ENCODE results near the gene KDSR. TPM values are rescaled to one million over a fixed set of nuclear protein-coding genes. Genes with fewer than 3 reads are reported as not detected.

KDSR gene
- total RNA-seq, 1 donor from 2014 or later, result 38.7 TPM

DNA sequence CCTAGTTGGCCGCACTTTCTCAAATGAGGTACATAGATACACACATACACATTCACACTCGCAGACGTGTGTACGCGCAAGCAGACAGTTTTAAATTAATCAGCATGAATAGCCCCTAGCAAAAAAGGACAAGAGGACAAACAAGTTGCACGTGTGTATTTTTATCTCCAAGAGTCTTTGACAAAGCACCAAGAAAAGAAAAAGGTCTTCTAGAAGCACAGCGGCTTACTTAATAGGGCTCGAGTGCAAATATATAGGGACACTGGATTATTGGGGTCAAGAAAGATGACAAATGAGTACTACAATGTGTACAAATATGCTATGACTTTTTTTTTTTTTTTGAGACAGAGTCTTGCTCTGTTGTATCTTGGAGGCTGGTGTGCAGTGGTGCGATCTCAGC is 45.7 kb downstream of the KDSR start:
- no peak for DNase-seq (ENCODE audit: low spot score, unreplicated experiment)
- Mint-ChIP-seq H3K36me3 (ENCODE audit: insufficient read depth) (no peaks in the 10 kb centered on the region), H3K4me3 (ENCODE audit: low read depth) (peak overlapping the region; percentile 83), H3K4me1 (ENCODE audit: low read depth) (peaks cover 18% of the 10 kb centered on the region), H3K27me3 (peaks cover 26% of the 10 kb centered on the region), H3K9me3 (ENCODE audit: low read depth) (no peaks in the 10 kb centered on the region), H3K27ac (peak overlapping the region; percentile 97)
- TF ChIP-seq, protein P1, sequence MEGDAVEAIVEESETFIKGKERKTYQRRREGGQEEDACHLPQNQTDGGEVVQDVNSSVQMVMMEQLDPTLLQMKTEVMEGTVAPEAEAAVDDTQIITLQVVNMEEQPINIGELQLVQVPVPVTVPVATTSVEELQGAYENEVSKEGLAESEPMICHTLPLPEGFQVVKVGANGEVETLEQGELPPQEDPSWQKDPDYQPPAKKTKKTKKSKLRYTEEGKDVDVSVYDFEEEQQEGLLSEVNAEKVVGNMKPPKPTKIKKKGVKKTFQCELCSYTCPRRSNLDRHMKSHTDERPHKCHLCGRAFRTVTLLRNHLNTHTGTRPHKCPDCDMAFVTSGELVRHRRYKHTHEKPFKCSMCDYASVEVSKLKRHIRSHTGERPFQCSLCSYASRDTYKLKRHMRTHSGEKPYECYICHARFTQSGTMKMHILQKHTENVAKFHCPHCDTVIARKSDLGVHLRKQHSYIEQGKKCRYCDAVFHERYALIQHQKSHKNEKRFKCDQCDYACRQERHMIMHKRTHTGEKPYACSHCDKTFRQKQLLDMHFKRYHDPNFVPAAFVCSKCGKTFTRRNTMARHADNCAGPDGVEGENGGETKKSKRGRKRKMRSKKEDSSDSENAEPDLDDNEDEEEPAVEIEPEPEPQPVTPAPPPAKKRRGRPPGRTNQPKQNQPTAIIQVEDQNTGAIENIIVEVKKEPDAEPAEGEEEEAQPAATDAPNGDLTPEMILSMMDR (IDR thresholded peaks at IDR 0.05; ENCODE audit: unreplicated experiment), result no peak

DNA sequence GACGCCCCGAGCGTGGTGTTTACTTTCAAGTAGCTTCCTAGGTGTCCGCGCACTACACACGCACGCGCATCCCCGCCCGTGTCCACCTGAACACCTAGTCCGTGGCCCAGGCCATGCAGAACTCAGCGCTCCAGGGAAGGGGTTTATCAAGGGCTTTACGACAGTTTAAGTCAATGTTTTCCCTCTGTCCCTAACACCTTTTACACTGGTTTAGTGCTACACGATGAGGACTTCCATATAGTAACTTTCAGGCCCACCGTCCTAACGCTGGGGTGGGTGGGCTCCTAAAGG is 46.1 kb downstream of the KDSR start:
- Mint-ChIP-seq H3K9me3 (ENCODE audit: low read depth) (no peaks in the 10 kb centered on the region), H3K36me3 (ENCODE audit: insufficient read depth) (no peaks in the 10 kb centered on the region)

GRCh38 chr18:63320123-63320974 is 46.7 kb downstream of the KDSR start:
- no peaks in the 10 kb centered on the region for H3K36me3 Mint-ChIP-seq (ENCODE audit: insufficient read depth)
- DNase-seq (ENCODE audit: low spot score, unreplicated experiment), result peak; percentile 51
- TF ChIP-seq, protein P1 (IDR thresholded peaks at IDR 0.05; ENCODE audit: unreplicated experiment), result peak; percentile 7
- H3K27me3 Mint-ChIP-seq, result peaks cover 29% of the 10 kb centered on the region
- H3K4me1 Mint-ChIP-seq (ENCODE audit: low read depth), result peaks cover 18% of the 10 kb centered on the region
- peak overlapping the region; percentile 83 for H3K4me3 Mint-ChIP-seq (ENCODE audit: low read depth)
- peak overlapping the region; percentile 97 for H3K27ac Mint-ChIP-seq
- H3K9me3 Mint-ChIP-seq (ENCODE audit: low read depth), result no peaks in the 10 kb centered on the region

More for the DNA sequence above, 46.1 kb downstream of the KDSR start:
- Mint-ChIP-seq H3K27me3 (peaks cover 26% of the 10 kb centered on the region), H3K4me3 (ENCODE audit: low read depth) (peak overlapping the region; percentile 83), H3K27ac (peak overlapping the region; percentile 97), H3K4me1 (ENCODE audit: low read depth) (peaks cover 18% of the 10 kb centered on the region)
- DNase-seq (ENCODE audit: low spot score, unreplicated experiment), result no peak
- TF ChIP-seq, protein P1 (IDR thresholded peaks at IDR 0.05; ENCODE audit: unreplicated experiment), result no peak

DNA sequence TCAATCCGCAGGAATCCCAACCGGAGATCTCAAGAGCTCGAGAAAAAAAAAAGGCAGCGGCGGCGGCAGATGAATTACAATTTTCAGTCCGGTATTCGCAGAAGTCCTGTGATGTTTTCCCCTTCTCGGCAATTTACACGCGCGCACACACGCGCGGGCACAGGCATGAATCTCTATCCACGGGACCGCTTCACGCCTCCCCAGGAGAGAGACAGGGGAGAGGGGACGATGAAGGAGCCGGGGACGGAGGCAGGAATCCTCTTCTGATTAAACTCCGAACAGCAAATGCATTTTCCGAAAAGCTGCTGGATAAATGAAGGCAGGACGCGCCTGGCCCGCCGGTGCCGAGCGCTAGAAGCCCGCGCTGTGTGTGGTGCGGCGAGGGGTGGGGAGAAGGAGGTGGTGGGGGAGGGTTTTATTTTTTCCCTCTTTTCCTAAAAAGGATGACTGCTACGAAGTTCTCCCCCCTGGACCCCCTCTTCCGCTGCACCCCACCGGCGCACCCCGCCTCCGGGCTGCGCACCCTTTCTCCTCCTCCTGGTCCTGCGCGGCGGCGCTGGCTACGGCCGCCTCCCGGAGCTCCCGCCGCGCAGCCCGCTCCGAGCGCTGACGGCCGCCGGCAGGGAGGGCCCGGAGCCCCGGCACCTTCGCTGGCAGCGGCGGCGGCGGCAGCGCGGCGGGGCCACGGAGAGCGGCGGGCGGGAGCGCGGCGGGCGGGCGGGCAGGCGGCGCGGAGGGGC is 47.5 kb downstream of the KDSR start, which contains the start of gene BCL2:
BCL2 (minus strand) TSS at position 387 of the 740 bp plus-strand sequence.
- Mint-ChIP-seq H3K4me3 (ENCODE audit: low read depth) (peak within 1 kb of the TSS; percentile 90), H3K36me3 (ENCODE audit: insufficient read depth) (no peaks in the 10 kb centered on the region), H3K4me1 (ENCODE audit: low read depth) (peaks cover 18% of the 10 kb centered on the region)

GRCh38 chr18:63318889-63319382 is 48.1 kb downstream of the KDSR start:
- no peaks in the 10 kb centered on the region for H3K9me3 Mint-ChIP-seq (ENCODE audit: low read depth)
- H3K27ac Mint-ChIP-seq, result peak overlapping the region; percentile 94
- peaks cover 37% of the 10 kb centered on the region for H3K27me3 Mint-ChIP-seq
- H3K4me3 Mint-ChIP-seq (ENCODE audit: low read depth), result peak overlapping the region; percentile 90
- H3K4me1 Mint-ChIP-seq (ENCODE audit: low read depth), result peaks cover 18% of the 10 kb centered on the region
- no peaks in the 10 kb centered on the region for H3K36me3 Mint-ChIP-seq (ENCODE audit: insufficient read depth)
- TF ChIP-seq, protein P1 (IDR thresholded peaks at IDR 0.05; ENCODE audit: unreplicated experiment), result no peak
- no peak for DNase-seq (ENCODE audit: low spot score, unreplicated experiment)

More for the DNA sequence above, 47.5 kb downstream of the KDSR start, which contains the start of gene BCL2:
- no peak for DNase-seq (ENCODE audit: low spot score, unreplicated experiment)
- Mint-ChIP-seq H3K27ac (peak within 1 kb of the TSS; percentile 97), H3K9me3 (ENCODE audit: low read depth) (no peaks in the 10 kb centered on the region), H3K27me3 (peaks cover 33% of the 10 kb centered on the region)
- TF ChIP-seq, protein P1 (IDR thresholded peaks at IDR 0.05; ENCODE audit: unreplicated experiment), result no peak
